Mucosa of descending colon (tissue), 3 donors: ENCODE data around the gene SMARCA4. TPM values are rescaled to one million over a fixed set of nuclear protein-coding genes. Genes with fewer than 3 reads are reported as not detected.
A peak's percentile ranks its signal among the peaks of the same experiment; 100 is the strongest.

Experiments used
- ATAC-seq: fragments of 200-7000 bp; cut with Tn5 transposase; one replicate; pipeline ENCODE4 v1.9.1; 2020; ENCODE audit warnings: mild to moderate bottlenecking, moderate library complexity
- DNase-seq, 3 donors: peaks; one replicate each; pipeline ENCODE4 v3.0.0-alpha.2; 2020
- H3K36me3 ChIP-seq: fragments of 200-600 bp; one replicate; pipeline ENCODE4 v1.8.0; 2021; ENCODE audit warnings: low read depth, mild to moderate bottlenecking
- H3K4me1 ChIP-seq: fragments of 200-600 bp; one replicate; pipeline ENCODE4 v1.8.0; 2021; ENCODE audit warnings: low read depth, mild to moderate bottlenecking
- H3K4me3 ChIP-seq: fragments of 200-600 bp; one replicate; pipeline ENCODE4 v1.8.0; 2021; ENCODE audit warnings: mild to moderate bottlenecking
- H3K9me3 ChIP-seq: fragments of 200-600 bp; one replicate; pipeline ENCODE4 v1.8.0; 2021; ENCODE audit warnings: mild to moderate bottlenecking
- intact Hi-C, 2 donors: fragments of 100-400 bp; cut with DNase I in 1 of 2; cut with micrococcal nuclease in 1 of 2; formaldehyde crosslinking; loops; one replicate each; pipeline versions ENCODE4 v1.11.0 to v1.11.1; 2022; cut with DNase I, micrococcal nuclease
- long read RNA-seq, 2 donors: library from polyadenylated mRNA; unstranded; transcript quantifications; one replicate each; pipeline ENCODE4 v2.0.0, GENCODE V29; 2019 to 2021
- total RNA-seq, 3 donors: library from RNA; stranded (reverse); fragmentation: NEBNext Ultra II Directional in 2 of 3; extraction: Animal tissue kit (Norgen Biotek cat#: 25700) in 2 of 3; gene quantifications; one replicate each; pipeline versions ENCODE4 v1.2.1 to v1.2.4, GENCODE V29; 2021 to 2023
- TF ChIP-seq, protein P1 (sequence below): fragments of 200-600 bp; IDR thresholded peaks from one replicate; pipeline ENCODE4 v1.8.0; 2022; ENCODE audit warnings: antibody characterized with exemption, mild to moderate bottlenecking
- donor health status: DM: no; HTN: no; CAD: no; lungs with moderate emphysema.
- donor health status: DM: no; HTN: no; CAD: no.
- donor health status: DM: no; HTN: yes; CAD: no.

Gene SMARCA4
- 10 to 100 TPM; 81.5 to 86.5 (median 86.3) TPM for total RNA-seq
- long read RNA-seq, donor 1, full-length matches to known transcripts = 1 of 95 reads
- long read RNA-seq, donor 1, partial matches to known transcripts = 77 of 95 reads
- long read RNA-seq, donor 1, other reads (novel, unspliced or antisense) = 17 of 95 reads
- long read RNA-seq, donor 2, partial matches to known transcripts = 41 of 42 reads
- long read RNA-seq, donor 2, other reads (novel, unspliced or antisense) = 0 of 42 reads

DNA sequence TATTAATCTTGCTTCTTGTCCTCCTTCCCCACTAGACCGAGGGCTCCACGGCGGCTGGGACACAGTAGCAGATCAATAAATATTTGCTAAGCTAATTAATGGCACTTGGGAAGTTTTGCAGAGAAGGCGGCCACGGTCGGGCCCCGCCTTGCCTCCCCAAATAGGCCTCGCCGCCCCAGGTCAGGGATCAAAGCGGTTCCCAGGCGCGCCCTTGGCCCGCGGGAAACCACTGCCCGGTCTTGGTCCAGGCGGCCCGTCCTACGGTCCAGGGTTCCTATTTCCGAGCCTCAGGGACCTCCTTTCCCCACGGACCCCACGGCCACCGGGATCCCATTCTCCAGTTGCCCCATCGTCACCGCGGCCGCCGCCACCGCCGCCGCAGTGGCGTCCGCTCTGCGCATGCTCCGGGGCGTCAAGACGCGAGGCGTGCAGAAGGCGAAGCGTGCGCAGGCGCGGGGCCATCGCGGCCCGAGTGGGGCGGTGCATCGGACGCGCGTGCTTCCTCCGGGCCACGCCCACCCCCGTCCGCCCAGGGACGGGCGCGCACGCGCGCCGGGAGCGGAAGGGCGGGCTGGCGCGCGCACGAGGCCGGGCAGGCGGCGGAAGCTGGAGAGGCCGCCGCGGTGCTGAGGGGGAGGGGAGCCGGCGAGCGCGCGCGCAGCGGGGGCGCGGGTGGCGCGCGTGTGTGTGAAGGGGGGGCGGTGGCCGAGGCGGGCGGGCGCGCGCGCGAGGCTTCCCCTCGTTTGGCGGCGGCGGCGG lies at the start of gene SMARCA4:
SMARCA4 (plus strand) TSS at position 717 of the 759 bp plus-strand sequence. CDS start 23,122 bp downstream, outside the sequence.
- TF ChIP-seq, protein P1, sequence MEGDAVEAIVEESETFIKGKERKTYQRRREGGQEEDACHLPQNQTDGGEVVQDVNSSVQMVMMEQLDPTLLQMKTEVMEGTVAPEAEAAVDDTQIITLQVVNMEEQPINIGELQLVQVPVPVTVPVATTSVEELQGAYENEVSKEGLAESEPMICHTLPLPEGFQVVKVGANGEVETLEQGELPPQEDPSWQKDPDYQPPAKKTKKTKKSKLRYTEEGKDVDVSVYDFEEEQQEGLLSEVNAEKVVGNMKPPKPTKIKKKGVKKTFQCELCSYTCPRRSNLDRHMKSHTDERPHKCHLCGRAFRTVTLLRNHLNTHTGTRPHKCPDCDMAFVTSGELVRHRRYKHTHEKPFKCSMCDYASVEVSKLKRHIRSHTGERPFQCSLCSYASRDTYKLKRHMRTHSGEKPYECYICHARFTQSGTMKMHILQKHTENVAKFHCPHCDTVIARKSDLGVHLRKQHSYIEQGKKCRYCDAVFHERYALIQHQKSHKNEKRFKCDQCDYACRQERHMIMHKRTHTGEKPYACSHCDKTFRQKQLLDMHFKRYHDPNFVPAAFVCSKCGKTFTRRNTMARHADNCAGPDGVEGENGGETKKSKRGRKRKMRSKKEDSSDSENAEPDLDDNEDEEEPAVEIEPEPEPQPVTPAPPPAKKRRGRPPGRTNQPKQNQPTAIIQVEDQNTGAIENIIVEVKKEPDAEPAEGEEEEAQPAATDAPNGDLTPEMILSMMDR = no peak
- Histone ChIP-seq H3K36me3 (no peaks in the 10 kb centered on the region), H3K4me3 (peak within 1 kb of the TSS; percentile 74), H3K9me3 (no peaks in the 10 kb centered on the region), H3K4me1 (peaks cover 9% of the 10 kb centered on the region)
- DNase-seq (peak; percentile 96 to 99 (median 98)), ATAC-seq (peak; percentile 98)
- intact Hi-C loops = no loop called here

- Histone ChIP-seq H3K4me1 (no peaks in the 10 kb centered on the region), H3K4me3 (no peak overlapping the region), H3K9me3 (no peaks in the 10 kb centered on the region), H3K36me3 (peaks cover 7% of the 10 kb centered on the region)
- DNase-seq (no peak), ATAC-seq (no peak)
- TF ChIP-seq, protein P1 = no peak
- intact Hi-C loops = no loop called here
Observed at GRCh38 chr19:10911579-10912363, 49.1 kb upstream of the SMARCA4 start.

DNA sequence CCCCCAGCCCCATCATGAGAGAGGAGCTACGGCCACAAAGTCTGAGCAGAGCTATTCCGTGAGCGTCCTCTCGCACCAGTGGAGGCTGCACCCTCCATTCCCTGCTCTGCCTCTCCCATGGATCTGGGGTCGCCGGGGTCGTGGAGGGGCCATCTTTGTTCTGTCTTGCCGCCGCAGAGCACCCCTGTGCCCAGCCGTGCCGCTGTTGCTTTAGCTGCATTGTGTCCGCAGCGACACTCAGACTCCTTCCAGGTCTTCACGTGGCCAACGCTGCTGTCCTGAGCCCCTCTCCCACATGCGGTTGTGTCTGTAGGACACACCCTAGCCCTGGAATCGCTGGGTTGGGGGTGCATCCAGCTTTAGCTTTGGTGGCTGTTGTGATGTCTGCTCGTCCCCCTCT lies 48.2 kb upstream of the SMARCA4 start:
- H3K4me3 ChIP-seq = no peak overlapping the region
- peaks cover 7% of the 10 kb centered on the region for H3K36me3 ChIP-seq
- no peak for ATAC-seq
- intact Hi-C loops = no loop called here
- TF ChIP-seq, protein P1 = no peak
- H3K9me3 ChIP-seq = no peaks in the 10 kb centered on the region
- DNase-seq = no peak
- H3K4me1 ChIP-seq = no peaks in the 10 kb centered on the region

DNA sequence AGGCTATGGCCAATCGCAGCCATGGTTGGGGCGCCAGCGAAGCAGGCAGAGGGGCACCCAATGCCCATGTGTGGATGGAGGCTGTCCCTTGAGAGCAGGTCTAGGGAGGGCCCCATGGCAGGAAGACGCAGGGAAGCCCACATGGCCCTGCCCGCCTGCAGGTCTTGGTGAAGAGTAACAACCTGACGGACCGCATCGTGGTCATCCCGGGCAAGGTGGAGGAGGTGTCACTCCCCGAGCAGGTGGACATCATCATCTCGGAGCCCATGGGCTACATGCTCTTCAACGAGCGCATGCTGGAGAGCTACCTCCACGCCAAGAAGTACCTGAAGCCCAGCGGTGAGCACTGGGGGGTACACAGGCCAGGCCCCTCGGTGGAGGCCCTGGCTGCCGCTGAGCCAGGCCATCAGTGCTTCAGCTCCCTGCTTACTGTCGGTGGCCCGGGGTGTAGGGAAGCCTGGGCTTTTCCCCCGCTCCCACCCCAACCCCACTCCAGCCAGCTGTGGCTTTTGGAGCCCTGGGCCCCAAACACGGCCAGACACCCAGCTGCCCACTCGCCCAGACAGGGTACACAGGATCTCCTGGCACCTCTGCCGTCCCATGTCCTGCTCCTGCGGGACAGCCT lies 47.0 kb upstream of the SMARCA4 start:
- no peak for ATAC-seq
- peaks cover 7% of the 10 kb centered on the region for H3K36me3 ChIP-seq
- intact Hi-C loops = no loop called here

More for the DNA sequence above, 47.0 kb upstream of the SMARCA4 start:
- TF ChIP-seq, protein P1 = no peak
- DNase-seq = no peak
- Histone ChIP-seq H3K4me1 (no peaks in the 10 kb centered on the region), H3K9me3 (no peaks in the 10 kb centered on the region), H3K4me3 (no peak overlapping the region)
